Coronary artery (tissue), 2 donors: Measurements from ENCODE around the gene UQCC5.

ENCODE experiments used
- DNase-seq: peaks from one replicate; pipeline ENCODE4 v3.0.0-alpha.2; 2017; ENCODE audit warnings: low spot score
- H3K27ac ChIP-seq, 2 donors: fragments of 200-600 bp; sonication (generic); one replicate each; pipeline ENCODE4 v1.5.1; 2016 to 2019
- H3K4me3 ChIP-seq: fragments of 200-600 bp; sonication (generic); 2 replicates; pipeline ENCODE4 v1.5.1; 2016; ENCODE audit warnings: mild to moderate bottlenecking, moderate library complexity
- CTCF ChIP-seq: fragments of 200-600 bp; sonication (generic); IDR thresholded peaks from one replicate; pipeline ENCODE4 v1.5.1; 2019; ENCODE audit warnings: antibody characterized with exemption

UQCC5 gene

DNA sequence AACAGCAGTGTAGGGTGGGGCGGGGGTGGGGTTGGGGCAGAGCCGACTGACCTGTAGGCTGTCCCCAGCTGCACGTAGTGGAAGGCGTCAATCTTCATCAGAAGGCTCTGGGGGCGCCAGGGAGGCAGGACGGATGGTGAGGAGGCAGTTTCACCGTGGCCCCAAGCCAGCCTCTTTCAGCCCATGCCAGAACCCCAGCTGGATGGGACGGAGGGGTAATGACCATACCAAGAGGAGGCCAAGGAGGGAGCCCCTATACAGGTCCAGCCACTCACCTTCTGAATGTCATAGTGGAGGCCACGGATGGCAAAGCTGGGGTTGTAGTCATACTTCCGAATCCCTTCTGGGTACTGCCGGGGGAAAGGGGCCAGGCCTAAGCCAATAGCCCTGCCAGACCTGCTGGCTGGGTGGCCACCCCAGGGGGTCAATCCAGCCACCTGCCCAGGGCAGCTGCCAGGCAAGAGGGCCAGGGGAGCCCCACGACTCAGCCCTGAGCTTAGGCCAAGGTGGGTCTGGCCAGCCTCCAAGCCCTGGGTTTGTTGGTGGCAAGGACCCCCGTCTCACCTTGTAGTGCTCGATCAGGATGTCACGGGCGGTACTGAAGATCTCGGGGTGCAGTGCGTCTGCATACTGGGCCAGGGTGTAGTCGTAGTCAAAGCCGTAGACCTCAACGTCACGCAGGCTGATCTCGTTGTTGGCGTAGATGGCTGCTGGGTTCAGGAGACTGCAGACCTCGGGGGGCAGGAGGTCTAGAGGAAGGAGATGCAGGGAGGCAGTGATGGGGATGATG lies 7.6 kb upstream of the UQCC5 start:
- TF ChIP-seq CTCF, result no peak
- DNase-seq, result peak; percentile 72

GRCh38 chr3:52529376-52530333 lies 6.8 kb upstream of the UQCC5 start:
- TF ChIP-seq CTCF, result no peak
- peak; percentile 86 for DNase-seq
- Histone ChIP-seq H3K27ac (peak overlapping the region; percentile 79 to 94), H3K4me3 (peak overlapping the region; percentile 41)

More for the DNA sequence above, 7.6 kb upstream of the UQCC5 start:
- Histone ChIP-seq H3K27ac (peak overlapping the region; percentile 79 to 94), H3K4me3 (no peak overlapping the region)

DNA sequence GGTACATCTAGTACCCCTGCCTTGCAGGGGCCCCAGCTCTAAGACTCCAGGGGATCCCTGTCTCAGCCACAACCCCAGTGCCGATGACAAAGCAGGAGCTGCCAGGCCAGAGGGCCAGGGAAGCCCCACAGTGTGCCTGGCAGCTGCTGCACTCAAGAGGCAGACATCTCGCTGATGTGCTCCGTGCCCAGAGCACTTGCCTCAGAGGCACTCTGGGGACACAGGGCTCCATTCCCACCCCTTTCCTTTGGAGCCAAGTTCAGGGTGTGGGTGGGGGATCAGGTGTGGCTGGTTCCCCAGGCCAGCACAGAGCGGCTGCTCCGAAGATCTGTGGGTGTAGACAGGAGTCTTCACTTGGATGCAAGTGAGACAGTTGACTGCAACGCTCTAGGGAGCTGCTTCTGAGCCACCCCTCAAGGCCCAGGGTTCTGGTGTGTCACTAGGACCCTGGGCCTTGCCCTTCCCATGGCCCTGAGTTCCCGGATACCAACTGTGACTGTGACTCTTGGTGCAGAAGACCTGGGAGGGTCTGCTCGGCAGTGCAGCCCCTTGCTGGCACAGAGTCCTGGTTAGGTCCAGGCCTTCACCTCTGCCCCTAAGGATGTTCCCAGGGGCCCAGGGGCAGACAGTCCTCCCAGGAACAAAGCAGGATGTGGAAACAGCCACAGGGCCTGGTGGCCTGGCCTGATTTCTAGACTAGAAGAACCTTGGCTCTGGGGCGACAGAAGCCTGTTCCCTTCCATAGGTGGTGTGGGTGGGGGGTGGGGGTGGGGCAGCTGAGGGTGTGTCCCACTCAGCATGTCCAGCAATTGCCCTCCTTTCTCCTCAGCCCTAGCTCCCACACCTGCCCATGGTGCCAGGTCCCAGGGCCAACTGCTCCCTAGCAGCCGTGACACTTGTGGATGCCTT lies 5.2 kb upstream of the UQCC5 start:
- TF ChIP-seq CTCF, result no peak
- Histone ChIP-seq H3K27ac (peak overlapping the region; percentile 79 to 94), H3K4me3 (peak overlapping the region; percentile 86)
- peak; percentile 74 for DNase-seq

DNA sequence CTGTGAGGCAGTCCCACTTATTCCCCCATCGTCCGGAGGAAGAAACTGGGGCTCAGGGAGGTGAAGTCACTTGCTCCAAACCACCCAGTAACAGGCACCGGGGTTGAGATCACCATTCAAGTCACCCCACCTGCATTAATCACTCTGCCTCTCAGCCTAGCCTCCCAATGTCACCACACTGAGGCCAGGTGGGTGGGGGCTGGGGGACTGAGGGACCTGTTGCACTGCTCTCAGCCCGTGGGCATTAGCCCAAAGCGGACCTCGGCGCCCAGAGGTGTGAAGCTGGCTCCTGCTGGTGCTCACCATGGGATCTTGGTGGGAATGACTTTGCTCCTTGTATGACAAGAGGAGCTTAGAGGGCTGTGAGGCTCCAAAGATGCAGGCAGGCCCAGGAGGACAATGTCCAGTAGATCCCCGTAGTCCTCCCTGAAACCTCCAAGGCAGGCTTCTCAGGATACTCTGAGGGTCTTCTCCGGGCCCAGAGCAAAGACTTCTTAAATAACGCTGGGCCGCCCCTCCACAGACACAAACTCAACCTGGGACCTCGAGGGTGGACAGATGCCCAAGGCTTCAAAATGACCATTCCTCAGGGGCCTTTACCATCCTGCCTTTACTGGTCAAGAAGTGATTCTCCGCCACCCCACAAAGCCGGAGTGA lies 4.4 kb upstream of the UQCC5 start:
- Histone ChIP-seq H3K27ac (peak overlapping the region; percentile 79 to 94), H3K4me3 (peak overlapping the region; percentile 86)
- no peak for TF ChIP-seq CTCF
- peak; percentile 76 for DNase-seq

GRCh38 chr3:52532517-52532837 lies 3.9 kb upstream of the UQCC5 start:
- Histone ChIP-seq H3K4me3 (peak overlapping the region; percentile 86), H3K27ac (peak overlapping the region; percentile 79 to 94)
- peak; percentile 81 for DNase-seq
- no peak for TF ChIP-seq CTCF
